Cardiac atrium fibroblast (primary cell): Measurements from ENCODE around the gene PRR5. TPM values are rescaled to one million over a fixed set of nuclear protein-coding genes. Genes with fewer than 3 reads are reported as not detected.

Experiments used
- total RNA-seq: library from RNA; depleted of rRNA; stranded (reverse); fragments of >200 nt; gene quantifications from 2 replicates; pipeline ENCODE4 v1.2.3, GENCODE V29; 2015

PRR5 gene, protein sequence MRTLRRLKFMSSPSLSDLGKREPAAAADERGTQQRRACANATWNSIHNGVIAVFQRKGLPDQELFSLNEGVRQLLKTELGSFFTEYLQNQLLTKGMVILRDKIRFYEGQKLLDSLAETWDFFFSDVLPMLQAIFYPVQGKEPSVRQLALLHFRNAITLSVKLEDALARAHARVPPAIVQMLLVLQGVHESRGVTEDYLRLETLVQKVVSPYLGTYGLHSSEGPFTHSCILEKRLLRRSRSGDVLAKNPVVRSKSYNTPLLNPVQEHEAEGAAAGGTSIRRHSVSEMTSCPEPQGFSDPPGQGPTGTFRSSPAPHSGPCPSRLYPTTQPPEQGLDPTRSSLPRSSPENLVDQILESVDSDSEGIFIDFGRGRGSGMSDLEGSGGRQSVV
- 8.3 and 10.5 TPM in 2 replicates for total RNA-seq

DNA sequence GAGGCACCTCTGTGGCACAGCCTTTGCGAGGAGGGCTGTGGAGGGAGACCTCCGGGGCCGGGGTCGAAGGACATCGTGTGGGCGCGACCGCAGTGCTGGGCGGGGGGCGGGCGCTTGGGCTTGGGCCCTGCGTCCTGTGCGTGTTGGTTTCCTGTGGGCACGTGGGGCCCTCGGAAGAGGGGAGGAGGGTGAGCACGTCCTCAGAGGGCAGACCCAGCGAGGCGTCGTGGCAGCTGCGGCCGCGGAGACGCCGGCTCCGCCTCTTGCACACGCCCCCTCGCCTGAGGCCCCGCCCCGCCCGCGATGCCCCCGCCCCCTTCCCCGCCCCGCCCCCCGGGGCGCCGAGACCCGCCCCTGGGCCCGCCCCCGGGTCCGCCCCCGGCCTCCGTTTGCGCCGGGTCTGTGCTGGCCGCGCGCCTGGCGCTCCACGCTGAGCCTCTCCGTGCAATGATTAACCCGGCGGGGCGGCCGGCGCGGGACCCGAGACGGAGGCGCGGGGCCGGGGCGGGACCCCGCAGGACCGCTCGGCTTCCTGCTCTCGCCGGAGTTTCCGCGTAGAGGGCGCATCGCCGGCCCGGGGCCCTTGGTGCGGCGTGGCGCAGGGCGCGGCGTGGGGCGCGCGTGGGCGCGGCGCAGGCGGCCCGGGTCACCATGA lies at the start of gene PRR5:
Gene PRR5, plus strand, starts transcription at position 381 of the 655 bp plus-strand sequence. Its CDS starts 271 bp downstream, at position 652.

DNA sequence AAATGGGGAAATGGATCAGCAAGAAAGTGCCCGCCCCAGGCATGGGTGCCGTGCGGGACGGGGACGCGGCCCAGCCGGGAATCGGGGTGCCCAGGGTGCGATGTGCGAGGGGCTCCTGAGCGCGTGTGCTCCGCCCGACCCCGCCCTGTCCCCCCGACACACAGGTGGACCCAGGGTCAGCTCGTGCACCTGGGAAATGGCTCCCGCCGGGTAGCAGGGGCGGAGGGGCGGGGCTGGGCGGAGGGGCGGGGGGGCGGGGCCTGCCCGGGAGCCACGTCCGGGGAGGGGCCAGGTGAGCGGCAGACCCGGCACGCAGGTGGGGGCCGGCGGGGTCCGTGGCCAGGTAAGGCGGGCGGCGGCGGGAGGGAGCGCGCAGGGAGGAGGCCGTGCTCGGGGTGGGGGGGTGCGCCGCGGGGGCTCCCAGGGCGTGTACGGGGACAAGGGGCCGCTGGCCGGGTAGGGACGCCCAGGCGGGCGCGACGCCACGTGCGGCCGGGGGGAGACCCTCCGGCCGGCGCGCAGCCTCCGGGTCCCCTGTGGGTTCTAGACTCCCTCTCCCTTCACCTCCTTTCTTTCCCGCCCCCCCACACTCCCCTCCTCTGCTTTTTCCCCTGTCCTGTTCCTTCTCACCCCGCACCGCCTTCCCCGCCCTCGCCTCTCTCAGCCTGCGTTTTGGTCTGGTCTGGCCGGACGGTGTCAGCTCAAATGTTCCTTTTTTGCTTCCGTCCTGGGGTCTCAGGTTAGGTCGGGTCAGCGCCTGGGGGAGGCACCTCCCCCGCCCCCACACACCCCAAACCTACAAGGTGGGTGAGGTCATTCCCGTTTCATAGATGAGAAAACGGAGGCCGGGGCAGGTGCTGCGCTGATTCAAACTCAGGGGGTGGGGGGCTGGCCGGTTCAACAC lies 50.5 kb downstream of the PRR5 start, which contains the start of gene ARHGAP8:
Gene ARHGAP8, plus strand, starts transcription at position 291 of the 904 bp plus-strand sequence. CDS start 33,953 bp downstream, outside the sequence.

Other genes with a start within 250 kb of the PRR5 start
- gene RTL6, start 204.0 kb upstream of the PRR5 start, total RNA-seq: 18.4 and 21.4 TPM in 2 replicates
- not detected in 2 replicates for gene ARHGAP8, start 50.4 kb downstream of the PRR5 start, total RNA-seq